Activated effector memory CD4-positive, alpha-beta T cell treated with Interleukin-2 at 50 U/mL for 16 hours (primary cell): ENCODE results near the gene SOCS7.

ENCODE experiments used
- DNase-seq: peaks from one replicate; pipeline ENCODE4 v3.0.0-alpha.2; 2020

Gene SOCS7

DNA sequence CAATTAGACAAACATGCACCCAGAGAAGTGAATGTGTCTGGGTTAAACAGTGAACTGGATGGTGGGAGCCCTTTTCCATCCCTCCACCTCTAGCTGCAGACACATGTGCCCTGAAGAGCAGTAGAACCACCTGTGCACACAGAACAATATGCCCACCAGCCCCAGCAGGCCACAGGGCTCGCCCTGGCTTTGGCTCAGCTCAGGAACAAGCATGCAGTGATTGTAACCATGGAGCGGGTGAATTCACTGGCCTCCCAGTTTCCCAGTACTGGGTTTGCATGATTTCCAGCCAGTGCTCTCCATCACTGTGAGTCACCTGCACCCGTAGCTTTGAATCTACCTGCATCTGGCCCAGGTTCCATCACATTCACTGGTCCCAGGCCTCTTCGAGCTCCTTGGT, 13.1 kb upstream of the SOCS7 start:
- no peak for DNase-seq

DNA sequence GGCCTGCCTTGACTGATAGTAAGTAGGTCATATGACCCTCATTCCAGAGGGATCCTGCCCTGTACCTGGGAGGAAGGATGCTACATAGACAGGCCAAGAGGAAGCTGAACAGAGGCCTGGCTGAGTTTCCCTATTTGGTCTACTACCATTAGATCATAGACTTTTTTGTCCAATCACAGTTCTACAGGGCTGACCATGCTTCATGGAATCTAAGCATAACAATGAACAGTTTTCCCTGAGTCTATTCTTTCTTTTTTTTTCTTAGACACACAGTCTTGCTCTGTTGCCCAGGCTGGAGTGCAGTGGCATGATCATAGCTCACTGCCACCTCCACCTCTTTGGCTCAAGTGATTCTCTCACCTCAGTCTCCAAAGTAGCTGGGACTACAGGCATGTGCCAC, 11.8 kb upstream of the SOCS7 start:
- no peak for DNase-seq

- DNase-seq: no peak
Observed at GRCh38 chr17:38341035-38341721, 10.5 kb upstream of the SOCS7 start.

DNA sequence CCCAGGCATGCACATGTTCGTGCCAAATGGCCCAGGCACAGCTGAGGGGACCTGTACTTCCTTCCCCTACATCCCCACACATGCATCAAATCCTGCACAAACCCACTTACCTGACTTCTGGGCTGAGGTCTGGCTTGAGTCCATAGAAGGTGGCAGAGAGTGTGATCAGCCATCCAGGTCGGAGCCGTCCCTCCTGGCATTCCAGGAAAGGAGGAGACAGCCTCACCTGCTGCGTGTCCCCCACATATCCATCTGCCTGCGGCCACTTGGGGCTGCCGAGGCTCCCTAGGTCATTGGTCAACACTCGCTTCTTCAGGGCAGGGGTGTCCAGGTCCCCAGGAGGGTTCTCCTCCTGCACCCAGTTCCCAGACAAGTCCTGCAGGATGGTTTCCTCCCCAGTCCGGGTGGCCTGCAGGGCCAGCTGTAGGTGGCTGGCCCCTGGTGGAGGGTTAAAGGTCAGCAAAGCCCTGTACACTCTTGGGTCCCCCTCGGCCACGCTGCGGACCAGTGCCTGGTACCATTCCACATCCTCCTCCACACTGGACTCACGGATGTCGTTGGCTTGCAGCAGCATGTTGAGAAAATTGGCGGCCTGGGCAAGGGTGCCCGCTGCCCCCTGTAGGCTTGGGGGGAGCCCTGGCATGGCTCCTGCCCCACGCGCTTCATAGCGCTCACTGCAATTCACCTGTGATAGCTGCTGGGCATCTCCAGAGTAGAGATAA, 8.6 kb upstream of the SOCS7 start:
- no peak for DNase-seq

GRCh38 chr17:38343608-38344419, 7.8 kb upstream of the SOCS7 start, which contains the start of gene GPR179:
TSS of gene GPR179 (minus strand) at chr17:38343956. CDS start at chr17:38343789, 167 bp downstream.
- no peak for DNase-seq

- no peak for DNase-seq
Observed at GRCh38 chr17:38344420-38344745, 7.3 kb upstream of the SOCS7 start.

- DNase-seq: no peak
Observed at GRCh38 chr17:38345743-38346142, 5.9 kb upstream of the SOCS7 start.

GRCh38 chr17:38349097-38349730, 2.4 kb upstream of the SOCS7 start:
- peak; percentile 77 for DNase-seq

- no peak for DNase-seq
Observed at GRCh38 chr17:38350035-38350434, 1.6 kb upstream of the SOCS7 start.

GRCh38 chr17:38352245-38353085, 821 bp downstream of the SOCS7 start:
- DNase-seq: no peak

GRCh38 chr17:38353086-38353604, 1.5 kb downstream of the SOCS7 start:
- no peak for DNase-seq

DNA sequence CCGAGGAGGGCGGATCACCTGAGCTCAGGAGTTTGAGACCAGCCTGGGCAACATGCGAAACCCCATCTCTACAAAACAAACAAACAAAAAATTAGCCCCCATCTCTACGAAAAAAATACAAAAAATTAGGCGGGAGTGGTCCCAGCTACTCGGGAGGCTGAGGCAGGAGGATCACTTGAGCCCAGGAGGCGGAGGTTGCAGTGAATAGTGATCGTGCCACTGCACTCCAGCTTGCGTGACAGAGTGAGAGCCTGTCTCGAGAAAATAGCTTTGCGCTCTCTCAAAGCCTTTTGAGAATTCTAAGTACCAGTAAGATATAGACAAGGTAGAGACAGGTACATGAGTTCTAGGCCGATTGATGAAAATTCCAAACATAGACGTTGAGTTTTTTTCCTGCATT, 2.0 kb downstream of the SOCS7 start:
- no peak for DNase-seq

DNA sequence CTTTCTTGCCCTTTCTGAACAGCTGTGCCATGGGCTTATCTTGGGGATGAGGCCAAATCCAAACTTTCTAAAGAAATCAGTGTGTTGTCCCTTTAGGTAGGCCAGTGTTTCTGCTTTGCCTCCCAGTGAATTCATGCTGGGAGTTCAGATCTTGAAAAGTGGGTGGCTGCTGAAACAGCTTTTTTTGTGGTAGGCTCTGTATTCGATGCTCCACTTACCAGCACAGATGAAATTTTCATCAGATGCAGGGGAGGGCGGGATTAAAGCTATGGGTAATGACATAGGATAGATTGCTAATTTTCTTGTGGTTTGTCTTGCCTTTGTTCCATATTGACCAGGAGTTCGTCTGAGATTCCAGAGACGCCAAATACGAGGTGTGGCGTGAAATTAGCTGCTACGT, 2.8 kb downstream of the SOCS7 start:
- DNase-seq: no peak

GRCh38 chr17:38355251-38355650, 3.6 kb downstream of the SOCS7 start:
- no peak for DNase-seq

DNA sequence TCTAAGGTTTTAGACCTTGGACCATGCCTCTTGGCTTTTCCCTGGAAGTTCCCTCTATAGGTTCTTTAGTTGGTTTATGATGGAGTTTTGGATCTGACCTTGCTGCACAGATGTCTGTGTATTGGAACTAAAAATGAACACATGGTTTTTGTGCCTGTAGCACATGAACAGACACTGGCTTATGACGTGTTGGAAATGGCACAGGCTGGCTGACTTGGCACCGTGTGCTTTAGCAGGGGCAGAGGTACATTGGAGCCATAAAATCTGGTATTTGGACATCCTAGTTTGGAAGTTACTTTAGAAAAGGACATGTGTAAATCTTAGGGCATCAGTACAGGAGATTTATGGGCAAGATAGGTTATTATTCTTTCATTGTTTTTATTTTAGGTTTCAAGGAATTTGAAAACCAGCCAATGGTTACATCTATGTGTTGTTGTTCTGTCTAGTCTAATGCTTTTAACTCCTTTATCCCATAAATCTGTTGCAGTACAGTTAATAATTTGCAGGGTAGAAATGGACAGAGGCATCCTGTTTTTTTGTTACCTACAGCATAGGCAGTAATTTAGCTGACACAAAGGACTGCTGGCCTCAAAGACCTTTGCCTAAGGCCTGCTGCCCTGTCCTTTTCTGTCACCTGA, 6.0 kb downstream of the SOCS7 start:
- DNase-seq: no peak

DNA sequence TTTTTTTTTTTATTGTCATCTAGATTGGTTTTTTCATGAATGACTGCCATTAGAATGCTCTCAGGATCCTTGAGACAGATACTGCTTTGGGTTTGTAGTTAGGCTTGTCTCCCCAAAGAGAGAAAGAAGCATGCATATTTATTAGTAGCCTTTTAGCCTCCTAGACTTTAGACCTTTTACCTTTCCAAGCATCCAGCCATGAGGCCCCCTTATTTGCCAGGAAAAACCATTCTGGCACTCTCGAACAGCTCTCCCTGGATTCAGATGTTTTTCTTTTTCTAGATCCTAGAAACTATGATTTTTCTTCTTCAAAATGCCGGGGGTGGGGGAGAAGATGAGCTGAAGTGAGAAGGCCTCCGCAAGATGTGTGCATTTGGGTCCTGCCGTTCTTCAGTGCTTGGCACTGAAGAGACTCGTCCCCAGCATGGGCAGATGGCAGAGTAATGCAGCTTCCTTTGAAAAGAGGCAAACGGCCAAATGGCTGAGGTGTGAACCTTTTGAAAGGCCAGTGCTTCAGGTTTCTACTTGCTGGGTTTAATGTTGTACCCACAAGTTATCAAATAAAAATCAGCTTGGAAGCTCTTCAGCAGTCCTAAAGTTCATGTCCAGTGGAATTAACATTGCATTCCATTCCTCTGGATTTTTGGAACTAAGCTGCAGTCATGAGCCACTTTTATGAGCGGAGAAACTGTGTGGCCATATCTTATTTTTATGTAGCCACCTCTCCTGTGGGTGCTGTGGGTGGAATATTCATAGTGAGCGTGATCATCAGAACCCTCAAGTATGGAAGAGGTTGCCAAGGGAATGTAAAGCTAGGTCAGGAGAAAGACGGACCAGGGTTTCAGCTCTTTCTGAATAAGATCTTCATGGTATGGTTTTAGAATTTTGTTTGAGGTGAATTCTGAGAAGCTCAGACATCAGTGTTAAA, 7.2 kb downstream of the SOCS7 start:
- DNase-seq: no peak

DNA sequence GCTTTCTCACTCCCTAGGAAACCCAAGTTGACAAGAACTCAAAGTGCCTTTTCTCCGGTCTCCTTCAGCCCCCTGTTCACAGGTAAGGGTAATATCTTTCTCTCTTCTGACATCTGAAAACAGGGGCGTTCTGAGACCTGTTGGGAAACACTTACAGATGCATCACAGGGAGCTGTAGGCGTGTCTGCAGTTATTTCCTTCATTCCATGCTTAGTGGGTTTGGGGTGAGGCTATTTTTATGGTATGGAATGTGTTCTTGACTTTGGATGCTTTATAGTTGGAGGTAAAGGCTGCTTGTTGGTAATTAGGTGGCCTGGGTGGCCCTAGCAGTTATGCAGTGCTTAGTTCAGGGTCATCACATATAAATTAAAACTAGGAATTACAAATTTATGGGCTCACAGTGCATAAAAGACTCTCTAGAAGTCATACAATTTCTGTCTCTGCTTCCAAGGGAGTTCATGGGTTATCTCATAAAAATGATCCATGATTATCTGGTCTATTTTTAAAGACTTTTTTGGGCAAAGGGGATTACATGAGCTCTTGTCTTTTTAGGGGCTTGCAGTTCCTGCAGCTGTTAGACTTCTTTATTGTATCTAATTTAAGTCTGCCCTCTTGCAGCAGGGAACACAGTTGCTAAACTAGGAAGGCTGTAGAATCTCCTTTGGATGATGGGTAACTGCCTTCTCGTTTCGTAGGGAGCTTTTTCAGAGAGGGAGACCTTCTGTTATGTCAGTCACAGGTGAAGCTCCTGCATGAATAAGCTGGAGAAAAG, 10.2 kb downstream of the SOCS7 start:
- DNase-seq: no peak

GRCh38 chr17:38363016-38363415, 11.4 kb downstream of the SOCS7 start:
- DNase-seq: no peak

- no peak for DNase-seq
Observed at GRCh38 chr17:38364741-38365140, 13.1 kb downstream of the SOCS7 start.
